HG03103 (cell line): Measurements from ENCODE around the gene MPP2.
"Not testable (repeated sequence)": the region's sequence is repeated elsewhere in the genome, so short reads cannot be mapped to it uniquely, and the experiment has no call there.

Experiments used
- ATAC-seq: cut with Tn5 transposase; IDR thresholded peaks from one replicate; pipeline ENCODE4 v1.9.1; 2021; ENCODE audit warnings: low read depth; ENCODE audit not compliant: unreplicated experiment

MPP2 gene

GRCh38 chr17:43878260-43879175, 28.8 kb downstream of the MPP2 start:
- no peak for ATAC-seq

GRCh38 chr17:43877451-43878155, 29.7 kb downstream of the MPP2 start:
- ATAC-seq, result no peak

GRCh38 chr17:43877031-43877430, 30.3 kb downstream of the MPP2 start:
- no peak for ATAC-seq

GRCh38 chr17:43875476-43876147, 31.7 kb downstream of the MPP2 start:
- ATAC-seq, result no peak

GRCh38 chr17:43874293-43874692, 33.0 kb downstream of the MPP2 start:
- ATAC-seq, result no peak

- no peak for ATAC-seq
These were observed 33.5 kb downstream of the MPP2 start for GRCh38 chr17:43873815-43874214.

- ATAC-seq, result no peak
These were observed 34.2 kb downstream of the MPP2 start for GRCh38 chr17:43873091-43873490.

- ATAC-seq, result no peak
These were observed 35.2 kb downstream of the MPP2 start for GRCh38 chr17:43871946-43872690.

GRCh38 chr17:43869031-43869430, 38.3 kb downstream of the MPP2 start:
- ATAC-seq, result not testable (repeated sequence)

GRCh38 chr17:43868226-43868994, 38.9 kb downstream of the MPP2 start:
- no peak for ATAC-seq

GRCh38 chr17:43864161-43864984, 43.0 kb downstream of the MPP2 start:
- ATAC-seq, result no peak

- ATAC-seq, result no peak
These were observed 45.4 kb downstream of the MPP2 start for GRCh38 chr17:43861960-43862359.

GRCh38 chr17:43860927-43861622, 46.3 kb downstream of the MPP2 start:
- ATAC-seq, result no peak

- ATAC-seq, result no peak
These were observed 47.1 kb downstream of the MPP2 start for GRCh38 chr17:43860077-43860725.

- ATAC-seq, result no peak
These were observed 49.3 kb downstream of the MPP2 start for GRCh38 chr17:43857957-43858600.

GRCh38 chr17:43857141-43857540, 50.2 kb downstream of the MPP2 start:
- ATAC-seq, result no peak

GRCh38 chr17:43856141-43856540, 51.2 kb downstream of the MPP2 start:
- ATAC-seq, result no peak
